ENCODE data around the gene AP4E1.
"Not testable (repeated sequence)": the region's sequence is repeated elsewhere in the genome, so short reads cannot be mapped to it uniquely, and the experiment has no call there.

AP4E1 gene

DNA sequence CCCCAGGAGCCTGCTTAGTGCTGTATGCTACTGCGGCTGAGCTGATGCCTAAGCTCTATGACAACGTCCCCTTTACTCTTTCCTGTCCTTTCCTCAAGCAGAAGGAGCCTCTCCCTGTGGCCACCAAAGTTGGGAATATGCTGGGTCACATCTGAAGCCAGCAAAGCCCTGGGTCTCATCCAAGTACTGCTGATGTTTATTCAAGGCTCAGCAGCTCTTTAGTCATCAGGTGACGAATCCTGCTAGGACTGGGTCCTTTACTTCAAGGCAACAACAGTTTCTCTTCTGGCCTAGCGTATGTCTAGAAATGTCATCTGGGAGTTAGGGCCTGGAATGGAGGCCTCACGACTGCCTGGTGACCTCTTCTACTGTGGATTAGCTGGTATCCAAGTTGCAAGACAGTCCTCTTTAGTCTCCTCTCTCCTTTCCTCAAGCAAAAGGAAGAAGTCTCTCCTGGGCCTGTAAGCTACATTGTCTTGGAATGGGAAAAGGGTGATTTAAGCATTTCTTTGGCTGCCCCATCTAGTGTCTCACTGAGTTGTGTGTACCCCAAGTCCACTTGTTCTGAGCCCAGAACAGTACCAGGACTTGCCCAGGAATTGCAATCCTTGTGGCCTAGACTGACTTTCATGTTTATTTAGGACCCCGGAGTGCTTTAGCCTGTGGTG, 122.3 kb downstream of the AP4E1 start:
- no peak for DNase-seq

DNA sequence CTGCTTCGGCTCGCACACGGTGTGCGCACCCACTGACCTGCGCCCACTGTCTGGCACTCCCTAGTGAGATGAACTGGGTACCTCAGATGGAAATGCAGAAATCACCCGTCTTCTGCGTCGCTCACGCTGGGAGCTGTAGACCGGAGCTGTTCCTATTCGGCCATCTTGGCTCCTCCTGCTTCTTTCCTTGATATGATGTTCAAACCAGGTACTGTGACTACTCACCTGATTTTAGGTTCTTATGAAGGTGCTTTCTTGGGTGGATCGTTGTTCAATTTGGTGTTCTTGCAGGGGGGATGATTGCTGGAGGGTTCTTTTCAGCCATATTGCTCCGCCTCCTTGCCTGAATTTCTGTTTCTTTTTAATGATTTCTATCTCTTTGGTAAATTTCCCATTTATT, 129.0 kb downstream of the AP4E1 start:
- not testable (repeated sequence) for DNase-seq

DNA sequence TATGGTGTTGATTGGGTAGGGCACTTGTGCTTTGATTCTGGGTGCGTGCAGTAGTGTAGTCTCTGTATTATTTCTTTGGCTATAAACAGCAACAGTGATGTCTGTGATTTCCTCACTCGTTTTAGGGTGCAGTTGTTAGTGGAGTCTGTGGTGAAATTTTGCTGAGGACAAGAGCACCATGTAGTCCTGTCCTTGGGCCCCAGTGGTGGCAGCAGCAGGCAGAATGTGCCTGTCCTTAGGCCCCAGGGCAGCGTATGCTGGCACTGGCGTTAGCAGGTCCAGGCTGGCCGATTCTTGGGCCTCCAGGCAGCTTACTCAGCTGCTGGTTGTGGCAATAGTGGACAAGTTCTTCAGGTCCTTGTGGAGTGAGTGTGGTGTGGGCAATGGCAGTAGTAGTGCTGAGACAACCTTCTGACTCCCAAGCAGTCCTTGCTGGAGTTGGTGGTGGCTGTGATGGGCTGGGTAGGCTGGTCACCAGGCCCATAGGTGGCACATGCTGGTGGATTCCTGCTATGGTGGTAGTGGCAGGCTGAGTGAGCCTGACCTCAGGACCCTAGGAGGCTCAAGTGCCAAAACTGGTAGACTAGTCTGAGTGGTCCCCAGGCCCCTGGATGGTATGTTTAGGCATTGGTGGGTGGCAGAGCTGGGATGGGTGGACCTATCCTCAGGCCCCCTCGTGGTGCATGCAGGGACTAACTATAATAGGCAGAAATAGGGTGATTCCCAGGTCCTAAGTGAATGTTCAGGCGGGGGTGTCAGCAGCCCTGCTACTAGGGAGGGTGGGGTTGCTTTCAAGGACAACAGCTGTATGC, 129.9 kb downstream of the AP4E1 start:
- no peak for DNase-seq

DNA sequence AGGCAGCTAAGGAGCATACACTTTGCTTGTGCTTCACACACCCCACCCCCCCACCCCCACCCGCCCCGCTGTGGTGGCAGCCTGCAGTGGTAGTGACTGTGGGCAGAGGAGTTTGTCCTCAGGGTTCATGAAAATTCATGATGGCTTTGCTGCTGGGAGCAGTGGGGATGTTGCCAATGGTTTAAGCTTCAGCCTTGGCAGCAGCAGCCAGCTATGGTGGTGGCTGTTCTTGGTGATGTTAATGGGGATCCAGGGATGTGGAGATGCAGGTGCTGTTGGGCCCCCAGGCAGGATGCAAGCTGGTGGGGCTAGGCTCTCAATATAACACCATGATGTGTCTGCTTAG, 130.5 kb downstream of the AP4E1 start:
- DNase-seq = no peak

DNA sequence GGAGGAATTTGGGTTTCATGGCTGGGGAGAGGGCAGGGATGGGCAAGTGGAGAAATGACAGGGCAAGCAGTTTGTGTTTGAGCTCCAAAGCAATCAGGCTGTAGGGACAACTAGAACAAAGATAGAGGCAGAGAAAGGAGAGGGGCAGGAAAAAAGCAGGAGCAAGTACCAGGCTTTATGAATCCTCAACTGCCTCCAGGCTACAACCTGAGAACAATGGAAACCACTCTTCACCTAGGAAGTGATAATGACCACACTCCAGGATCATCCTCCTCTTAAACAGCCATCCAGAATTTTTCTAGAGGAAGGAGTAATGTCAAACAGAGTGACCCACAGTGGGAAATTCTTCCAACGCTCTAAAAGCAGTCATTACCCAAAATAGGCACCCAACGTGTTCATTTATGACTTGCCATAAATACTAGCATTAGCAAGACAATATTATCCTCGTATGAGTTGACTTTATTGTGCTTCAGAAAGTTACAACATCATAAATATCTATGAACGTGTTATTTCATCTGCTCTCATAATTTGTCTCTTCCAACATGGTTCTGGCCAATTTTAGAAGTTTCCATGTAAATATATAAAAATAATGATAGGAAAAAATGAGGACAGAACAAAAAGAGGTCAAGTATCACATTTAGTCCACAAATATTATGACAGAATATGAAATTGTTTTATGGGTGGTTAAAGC, 135.7 kb downstream of the AP4E1 start:
- no peak for DNase-seq

DNA sequence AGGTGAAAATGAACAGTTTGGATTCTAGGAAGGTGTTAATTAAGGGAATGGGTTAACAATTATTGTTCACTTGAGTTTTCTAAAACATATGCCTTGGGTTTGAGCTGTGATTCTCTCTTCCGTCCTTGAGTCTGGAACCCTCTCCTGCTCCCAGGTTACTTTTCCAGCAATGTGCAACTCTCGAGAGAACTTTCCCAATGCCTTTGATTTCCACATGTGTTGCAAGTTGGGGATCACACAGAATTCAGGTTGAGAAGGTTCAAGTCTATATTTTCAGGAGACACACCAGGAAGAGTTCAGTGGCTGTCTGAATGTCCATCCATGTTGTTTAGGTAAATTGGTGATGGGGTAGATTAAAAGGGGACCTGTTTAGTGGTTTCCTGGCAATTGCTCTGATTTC, 137.5 kb downstream of the AP4E1 start:
- no peak for DNase-seq

DNA sequence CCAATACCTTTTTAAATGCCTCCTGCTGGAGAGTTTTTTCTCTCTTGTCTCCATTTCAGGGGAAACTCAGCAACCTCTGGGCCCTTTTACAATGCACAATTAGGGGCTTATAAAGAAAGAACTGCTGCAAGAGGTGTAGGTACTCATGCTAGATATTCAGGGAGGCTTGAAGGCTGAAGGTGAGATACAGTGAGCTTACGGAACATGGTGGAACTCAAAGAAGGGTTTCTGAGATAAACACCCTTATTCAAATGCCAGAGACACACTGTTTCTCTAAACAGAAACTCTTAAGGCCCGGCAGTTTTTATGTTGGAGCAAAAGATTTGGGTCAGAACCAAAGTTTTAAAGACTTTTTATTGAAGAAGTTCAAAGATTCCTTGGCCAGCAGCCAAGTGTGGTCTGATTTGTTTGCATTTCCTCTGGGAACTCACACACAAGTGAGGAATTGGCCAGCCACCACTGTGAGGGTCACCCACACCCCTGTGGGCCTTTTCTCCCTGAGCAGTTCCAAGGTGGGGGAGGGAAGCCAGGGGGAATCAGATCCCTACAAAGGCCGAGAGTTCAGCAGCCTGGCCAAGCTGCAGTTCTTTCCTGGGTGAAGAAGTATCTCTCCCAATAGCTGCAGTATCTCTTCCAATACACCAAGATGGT, 138.4 kb downstream of the AP4E1 start:
- DNase-seq = no peak

DNA sequence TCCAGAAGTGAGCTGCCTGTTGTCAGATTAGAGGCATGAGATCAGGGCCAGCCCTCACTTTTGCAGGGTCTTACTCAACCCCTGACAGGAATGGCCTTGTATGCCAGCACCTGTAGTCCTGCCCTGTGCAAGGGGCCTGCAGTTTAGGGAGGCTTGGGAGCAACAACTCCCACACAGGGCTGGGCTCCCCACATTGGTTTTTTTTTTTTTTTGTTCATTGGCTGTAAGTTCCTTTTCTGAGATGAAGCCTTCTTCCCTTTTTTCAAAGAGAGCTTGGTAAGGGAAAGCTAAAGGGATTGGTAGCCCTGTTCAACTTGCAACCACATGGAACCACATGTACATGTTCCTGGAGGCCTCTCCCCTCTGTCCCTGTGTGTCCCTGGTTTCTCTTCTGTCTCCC, 139.8 kb downstream of the AP4E1 start:
- DNase-seq = no peak

DNA sequence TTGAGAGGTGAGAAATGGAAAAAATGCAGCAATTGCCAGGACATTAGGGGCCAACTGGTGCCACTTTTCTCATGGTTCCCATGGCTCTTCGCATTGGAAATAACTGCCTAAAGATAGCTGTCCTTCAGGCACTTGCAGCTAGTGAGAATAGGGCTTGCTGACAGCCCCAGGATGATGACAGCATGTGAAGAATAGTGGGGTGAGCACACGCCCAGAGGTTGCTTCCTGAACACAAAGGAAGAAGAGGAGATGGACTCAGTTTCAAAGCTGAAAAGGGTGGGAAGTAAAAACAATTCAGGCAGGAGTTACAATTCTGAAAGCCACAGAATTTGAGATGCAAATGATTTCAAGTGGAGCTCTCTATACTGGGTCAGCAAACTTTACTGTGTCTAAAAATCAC, 140.6 kb downstream of the AP4E1 start:
- DNase-seq = no peak

DNA sequence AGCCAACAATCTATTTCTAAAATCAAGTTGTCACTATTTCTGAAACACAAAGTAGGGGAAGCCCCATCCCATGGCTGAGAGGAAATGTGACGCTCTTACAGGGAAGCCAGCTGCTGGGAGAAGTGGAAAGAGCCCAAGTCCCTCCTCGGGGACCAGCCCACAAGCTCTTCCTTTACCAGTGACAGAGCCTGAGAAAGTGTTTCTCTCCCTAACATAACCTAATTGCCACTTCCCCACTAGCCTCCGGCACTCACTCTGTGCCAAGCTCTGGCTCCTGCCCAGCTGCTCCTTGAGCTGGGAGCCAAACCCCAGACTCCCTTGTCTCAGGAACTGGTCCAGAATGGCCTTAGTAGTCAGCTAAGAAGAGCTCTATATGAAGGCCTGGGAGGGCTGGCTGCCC, 143.3 kb downstream of the AP4E1 start:
- DNase-seq = no peak

DNA sequence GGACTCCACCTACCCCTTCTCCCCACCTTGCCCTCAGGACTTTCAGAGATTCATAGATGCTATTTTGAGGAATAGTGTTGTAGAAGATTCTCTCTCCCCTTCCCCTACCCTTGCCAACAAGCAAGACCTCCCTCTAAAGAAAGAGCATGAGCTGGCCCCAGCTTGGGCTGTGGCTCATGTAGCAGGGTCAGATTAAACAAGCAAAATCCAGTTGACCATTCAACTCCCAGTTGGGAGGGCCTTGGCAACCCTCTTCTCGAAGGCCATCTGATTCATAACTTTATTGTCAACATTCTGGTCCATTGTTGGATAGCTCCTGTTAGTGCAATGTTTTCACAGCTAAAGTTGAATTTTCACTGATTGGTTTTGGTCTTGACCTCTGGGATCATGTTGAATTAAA, 145.1 kb downstream of the AP4E1 start:
- DNase-seq = no peak

DNA sequence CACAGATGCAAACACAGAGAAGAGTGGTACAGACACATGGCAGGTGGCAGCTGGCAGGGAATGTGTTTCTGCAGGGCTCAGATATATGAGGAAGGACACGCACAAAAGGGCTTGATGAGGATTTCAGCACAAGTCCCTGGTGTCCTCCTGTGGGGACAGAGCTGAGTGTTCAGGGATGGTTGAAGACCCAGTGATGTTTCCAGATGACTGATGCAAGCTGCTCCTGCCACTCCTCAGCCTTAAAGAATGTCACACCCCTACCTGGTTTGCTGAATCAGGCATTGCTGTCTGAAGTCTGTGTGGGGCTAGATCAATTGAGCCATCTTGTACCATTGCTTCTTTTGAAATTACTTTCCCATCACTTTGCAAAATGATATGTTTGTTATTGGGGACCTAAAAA, 146.1 kb downstream of the AP4E1 start:
- no peak for DNase-seq

Measured in activated CD4-positive, alpha-beta T cell treated with anti-CD3 and anti-CD28 coated beads, Interleukin-2, amount 50 U/mL, for 48 hours (primary cell).